H9 (cell line): Measurements from ENCODE around the gene SPRR5. TPM values are rescaled to one million over a fixed set of nuclear protein-coding genes. Genes with fewer than 3 reads are reported as not detected.

Experiments
- DNase-seq: peaks from one replicate; pipeline ENCODE4 v3.0.0-alpha.2; 2017
- H2AFZ ChIP-seq: one replicate; pipeline ENCODE4 v1.6.1; 2013; ENCODE audit warnings: mild to moderate bottlenecking, low read length, control low read depth, moderate library complexity
- H2AK5ac ChIP-seq: 2 replicates; pipeline ENCODE4 v1.6.1; 2013; ENCODE audit warnings: low read length, control low read depth, mixed read lengths; ENCODE audit not compliant: insufficient read length
- H2BK120ac ChIP-seq: one replicate; pipeline ENCODE4 v1.6.1; 2013; ENCODE audit warnings: low read depth, mild to moderate bottlenecking, low read length, control low read depth, inconsistent platforms; ENCODE audit not compliant: poor library complexity, severe bottlenecking
- H2BK12ac ChIP-seq: 2 replicates; pipeline ENCODE4 v1.6.1; 2013; ENCODE audit warnings: low read length, control low read depth, mixed read lengths, low read depth; ENCODE audit not compliant: insufficient read length
- H2BK15ac ChIP-seq: 2 replicates; pipeline ENCODE4 v1.6.1; 2013; ENCODE audit warnings: low read depth, low read length, control low read depth
- H2BK20ac ChIP-seq: one replicate; pipeline ENCODE4 v1.6.1; 2013; ENCODE audit warnings: low read depth, mild to moderate bottlenecking, low read length, control low read depth, inconsistent platforms; ENCODE audit not compliant: poor library complexity, severe bottlenecking
- H2BK5ac ChIP-seq: 2 replicates; pipeline ENCODE4 v1.6.1; 2013; ENCODE audit warnings: low read length, control low read depth, mixed read lengths; ENCODE audit not compliant: insufficient read length
- H3K14ac ChIP-seq: 2 replicates; pipeline ENCODE4 v1.6.1; 2013; ENCODE audit warnings: low read length, control low read depth; ENCODE audit not compliant: insufficient read depth
- H3K18ac ChIP-seq: 2 replicates; pipeline ENCODE4 v1.6.1; 2013; ENCODE audit warnings: low read depth, mild to moderate bottlenecking, mixed read lengths, low read length, control low read depth; ENCODE audit not compliant: insufficient read length
- H3K23ac ChIP-seq: 2 replicates; pipeline ENCODE4 v1.6.1; 2013; ENCODE audit warnings: low read length, control low read depth, mixed read lengths, low read depth; ENCODE audit not compliant: insufficient read length
- H3K23me2 ChIP-seq: 2 replicates; pipeline ENCODE4 v1.6.1; 2013; ENCODE audit warnings: low read depth, mild to moderate bottlenecking, mixed read lengths, low read length, control low read depth; ENCODE audit not compliant: insufficient read length, poor library complexity, severe bottlenecking
- H3K27ac ChIP-seq: 2 replicates; pipeline ENCODE4 v1.5.1; 2013; ENCODE audit warnings: low read length, control low read depth, mixed read lengths, low read depth; ENCODE audit not compliant: insufficient read length
- H3K27me3 ChIP-seq: 2 replicates; pipeline ENCODE4 v1.6.1; 2013; ENCODE audit warnings: low read length, control low read depth, inconsistent platforms; ENCODE audit not compliant: insufficient read depth
- H3K4ac ChIP-seq: 2 replicates; pipeline ENCODE4 v1.6.1; 2013; ENCODE audit warnings: low read depth, mild to moderate bottlenecking, control low read depth, inconsistent platforms, low read length, moderate library complexity
- H3K4me1 ChIP-seq: 2 replicates; pipeline ENCODE4 v1.6.1; 2013; ENCODE audit warnings: low read length, control low read depth, inconsistent platforms; ENCODE audit not compliant: insufficient read depth
- H3K4me2 ChIP-seq: 2 replicates; pipeline ENCODE4 v1.6.1; 2013; ENCODE audit warnings: low read length, control low read depth, mixed read lengths; ENCODE audit not compliant: insufficient read length, insufficient read depth
- H3K56ac ChIP-seq: 2 replicates; pipeline ENCODE4 v1.6.1; 2013; ENCODE audit warnings: low read depth, mild to moderate bottlenecking, mixed read lengths, low read length, control low read depth; ENCODE audit not compliant: insufficient read length
- H3K79me1 ChIP-seq: 2 replicates; pipeline ENCODE4 v1.6.1; 2013; ENCODE audit warnings: low read depth, mild to moderate bottlenecking, moderate library complexity, low read length, control low read depth, inconsistent platforms; ENCODE audit not compliant: insufficient read depth, poor library complexity, severe bottlenecking
- H3K79me2 ChIP-seq: 2 replicates; pipeline ENCODE4 v1.6.1; 2013; ENCODE audit warnings: low read length, control low read depth, inconsistent platforms; ENCODE audit not compliant: insufficient read depth
- H3K9ac ChIP-seq: 2 replicates; pipeline ENCODE4 v1.6.1; 2013; ENCODE audit warnings: low read length, control low read depth, mixed read lengths; ENCODE audit not compliant: insufficient read length; ENCODE audit errors: extremely low read depth
- H3K9me3 ChIP-seq: one replicate; pipeline ENCODE4 v1.6.1; 2013; ENCODE audit warnings: low read depth, low read length, inconsistent platforms; ENCODE audit not compliant: control insufficient read depth
- H3T11ph ChIP-seq: one replicate; pipeline ENCODE4 v1.6.1; 2013; ENCODE audit warnings: mild to moderate bottlenecking, low read length, control low read depth, inconsistent platforms
- H4K20me1 ChIP-seq: one replicate; pipeline ENCODE4 v1.6.1; 2013; ENCODE audit not compliant: control insufficient read depth, insufficient read length, insufficient read depth
- H4K5ac ChIP-seq: 2 replicates; pipeline ENCODE4 v1.6.1; 2013; ENCODE audit warnings: low read depth, mild to moderate bottlenecking, mixed read lengths, low read length, control low read depth; ENCODE audit not compliant: insufficient read length
- H4K8ac ChIP-seq: replicated peaks from 2 replicates; pipeline ENCODE4 v1.6.1; 2013; ENCODE audit warnings: low read length, control low read depth, mixed read lengths, low read depth; ENCODE audit not compliant: insufficient read length
- H4K91ac ChIP-seq: 2 replicates; pipeline ENCODE4 v1.6.1; 2013; ENCODE audit warnings: low read depth, mild to moderate bottlenecking, moderate library complexity, mixed read lengths, low read length, control low read depth; ENCODE audit not compliant: insufficient read length
- H3K27ac Mint-ChIP-seq, 3 experiments: 2 replicates in 2 of 3; 3 replicates in 1 of 3; pipeline ENCODE4 v1.8.0; 2020 to 2021; ENCODE audit warnings: mixed read lengths in 3 of 3, mild to moderate bottlenecking in 1 of 3, moderate library complexity in 1 of 3
- H3K27me3 Mint-ChIP-seq: 2 replicates; pipeline ENCODE4 v1.8.0; 2021; ENCODE audit warnings: low read depth, mild to moderate bottlenecking, moderate library complexity, mixed read lengths
- H3K36me3 Mint-ChIP-seq, 3 experiments: 2 replicates in 2 of 3; 3 replicates in 1 of 3; pipeline ENCODE4 v1.8.0; 2020 to 2021; ENCODE audit warnings: low read depth in 3 of 3, mixed read lengths in 3 of 3; ENCODE audit not compliant: insufficient read depth in 1 of 3
- H3K4me1 Mint-ChIP-seq, 2 experiments: 2 replicates each; pipeline ENCODE4 v1.8.0; 2020; ENCODE audit warnings: mixed read lengths in 2 of 2
- H3K4me3 Mint-ChIP-seq, 2 experiments: 2 replicates in 1 of 2; 3 replicates in 1 of 2; pipeline ENCODE4 v1.8.0; 2020 to 2021; ENCODE audit warnings: mild to moderate bottlenecking in 2 of 2, mixed read lengths in 2 of 2, moderate library complexity in 1 of 2
- H3K9me3 Mint-ChIP-seq, 2 experiments: 2 replicates in 1 of 2; 3 replicates in 1 of 2; pipeline ENCODE4 v1.8.0; 2020; ENCODE audit warnings: mild to moderate bottlenecking in 2 of 2, mixed read lengths in 2 of 2, moderate library complexity in 1 of 2
- WGBS: extraction: QIAGEN DNeasy Blood & Tissue Kit; methylation state at CpG from one replicate; pipeline ENCODE4 v1.1.7; 2013; ENCODE audit warnings: missing lambda C conversion rate, low lambda C conversion rate, mixed read lengths; ENCODE audit not compliant: insufficient read length; ENCODE audit errors: extremely low coverage; 5-methylcytosine and 5-hydroxymethylcytosine counted together
- total RNA-seq: library from RNA; stranded (reverse); gene quantifications from 2 replicates; pipeline ENCODE4 v1.2.1, GENCODE V29; 2021
- TF ChIP-seq, protein P1 (sequence below): fragments of 200-600 bp; sonication (generic); conservative IDR thresholded peaks from 3 replicates; pipeline ENCODE4 v1.8.0; 2021; ENCODE audit warnings: antibody characterized with exemption, mild to moderate bottlenecking

The SPRR5 gene
- total RNA-seq, 1 experiment from 2014 or later, result not detected

DNA sequence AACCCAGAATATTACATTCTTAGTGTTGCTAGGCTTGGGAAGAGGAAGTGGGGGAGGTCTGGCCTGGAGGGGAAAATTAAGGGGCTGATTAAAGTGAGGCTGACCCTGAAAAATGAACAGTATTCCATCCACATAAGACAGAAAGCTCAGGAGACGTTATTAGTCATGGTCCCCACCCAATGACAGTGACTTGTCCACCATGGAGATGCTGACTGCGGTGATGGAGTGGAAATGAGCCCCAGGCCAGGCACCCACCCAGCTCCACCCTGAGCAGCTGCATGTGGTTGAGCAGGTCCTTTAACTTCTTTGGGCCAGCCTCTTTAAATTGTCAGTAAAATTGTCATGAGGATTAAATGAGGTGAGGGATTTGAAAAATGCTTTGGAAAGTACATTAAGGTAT is 22.0 kb downstream of the SPRR5 start:
- no peak overlapping the region for H2AFZ ChIP-seq
- TF ChIP-seq, protein P1, sequence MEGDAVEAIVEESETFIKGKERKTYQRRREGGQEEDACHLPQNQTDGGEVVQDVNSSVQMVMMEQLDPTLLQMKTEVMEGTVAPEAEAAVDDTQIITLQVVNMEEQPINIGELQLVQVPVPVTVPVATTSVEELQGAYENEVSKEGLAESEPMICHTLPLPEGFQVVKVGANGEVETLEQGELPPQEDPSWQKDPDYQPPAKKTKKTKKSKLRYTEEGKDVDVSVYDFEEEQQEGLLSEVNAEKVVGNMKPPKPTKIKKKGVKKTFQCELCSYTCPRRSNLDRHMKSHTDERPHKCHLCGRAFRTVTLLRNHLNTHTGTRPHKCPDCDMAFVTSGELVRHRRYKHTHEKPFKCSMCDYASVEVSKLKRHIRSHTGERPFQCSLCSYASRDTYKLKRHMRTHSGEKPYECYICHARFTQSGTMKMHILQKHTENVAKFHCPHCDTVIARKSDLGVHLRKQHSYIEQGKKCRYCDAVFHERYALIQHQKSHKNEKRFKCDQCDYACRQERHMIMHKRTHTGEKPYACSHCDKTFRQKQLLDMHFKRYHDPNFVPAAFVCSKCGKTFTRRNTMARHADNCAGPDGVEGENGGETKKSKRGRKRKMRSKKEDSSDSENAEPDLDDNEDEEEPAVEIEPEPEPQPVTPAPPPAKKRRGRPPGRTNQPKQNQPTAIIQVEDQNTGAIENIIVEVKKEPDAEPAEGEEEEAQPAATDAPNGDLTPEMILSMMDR, result no peak
- no peak overlapping the region for H3K4me2 ChIP-seq
- Mint-ChIP-seq H3K4me1 (no peaks in the 10 kb centered on the region), H3K36me3 (no peaks in the 10 kb centered on the region), H3K27me3 (peaks cover 6% of the 10 kb centered on the region), H3K4me3 (no peak overlapping the region), H3K9me3 (peaks cover 4 to 22% of the 10 kb centered on the region in 2 experiments), H3K27ac (no peak overlapping the region)
- H3K9ac ChIP-seq, result no peak overlapping the region
- H2AK5ac ChIP-seq, result no peak overlapping the region
- H4K91ac ChIP-seq, result no peak overlapping the region
- H4K5ac ChIP-seq, result no peak overlapping the region
- no peak overlapping the region for H3K18ac ChIP-seq
- no CpG with 5 or more reads among the region's 2 CpGs for WGBS
- no peak overlapping the region for H3K27ac ChIP-seq
- no peak overlapping the region for H4K8ac ChIP-seq
- H3K79me2 ChIP-seq, result no peaks in the 10 kb centered on the region
- H3K27me3 ChIP-seq, result no peaks in the 10 kb centered on the region
- H2BK120ac ChIP-seq, result no peak overlapping the region
- H4K20me1 ChIP-seq, result no peaks in the 10 kb centered on the region
- no peaks in the 10 kb centered on the region for H3K79me1 ChIP-seq
- H2BK12ac ChIP-seq, result no peak overlapping the region
- no peaks in the 10 kb centered on the region for H3K23me2 ChIP-seq
- H3K4me1 ChIP-seq, result no peaks in the 10 kb centered on the region
- no peak overlapping the region for H2BK20ac ChIP-seq
- H3K9me3 ChIP-seq, result no peaks in the 10 kb centered on the region
- no peak overlapping the region for H3K56ac ChIP-seq
- no peak overlapping the region for H3K23ac ChIP-seq
- H3K4ac ChIP-seq, result no peak overlapping the region
- H2BK5ac ChIP-seq, result no peak overlapping the region
- H2BK15ac ChIP-seq, result no peak overlapping the region
- DNase-seq, result no peak
- no peak overlapping the region for H3K14ac ChIP-seq
- no peak overlapping the region for H3T11ph ChIP-seq
